GM19025 (cell line): Measurements from ENCODE around the gene MRPL55.
"Not testable (repeated sequence)": the region's sequence is repeated elsewhere in the genome, so short reads cannot be mapped to it uniquely, and the experiment has no call there.

Experiments used
- ATAC-seq: cut with Tn5 transposase; IDR thresholded peaks from one replicate; pipeline ENCODE4 v1.9.1; 2021; ENCODE audit warnings: mild to moderate bottlenecking, low read depth, moderate library complexity; ENCODE audit not compliant: unreplicated experiment

MRPL55 gene

DNA sequence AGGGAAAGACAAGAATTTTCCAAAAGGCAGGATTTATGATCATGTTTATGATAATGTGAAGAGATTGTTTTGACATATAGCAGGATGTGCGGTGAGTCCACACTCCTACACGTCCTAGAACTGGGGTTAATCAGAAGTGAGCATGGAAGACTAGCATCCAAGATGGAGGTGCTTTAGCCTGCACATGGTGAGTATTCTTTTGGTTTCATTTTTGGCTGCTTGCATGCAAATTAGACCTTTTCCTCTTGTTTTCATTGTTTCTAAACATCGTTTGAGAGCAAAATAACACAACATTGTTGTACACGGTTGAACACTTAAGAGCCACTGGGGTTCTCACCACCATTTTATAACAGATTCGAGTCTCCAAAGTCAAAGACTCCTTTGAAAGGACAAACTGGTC is 16.1 kb upstream of the MRPL55 start:
- no peak for ATAC-seq

DNA sequence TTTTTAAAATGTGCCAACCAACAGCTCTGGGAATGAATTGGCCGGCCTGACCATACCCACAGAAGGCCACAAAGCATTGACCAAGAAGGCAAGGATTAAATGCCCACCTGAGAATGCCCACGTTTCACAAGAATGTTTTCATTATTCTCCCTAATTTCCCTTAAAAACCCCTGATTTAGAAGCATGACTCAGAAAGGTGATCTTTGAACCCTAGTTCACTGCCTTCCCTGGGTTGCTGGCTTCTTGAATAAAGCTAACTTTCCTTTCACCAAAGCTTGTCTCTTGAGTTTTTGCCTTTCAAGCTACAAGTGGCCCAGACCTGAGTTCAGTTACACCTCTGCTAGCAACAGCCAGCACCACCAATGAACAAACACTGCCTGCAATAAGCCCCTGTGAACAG is 14.4 kb upstream of the MRPL55 start:
- no peak for ATAC-seq

DNA sequence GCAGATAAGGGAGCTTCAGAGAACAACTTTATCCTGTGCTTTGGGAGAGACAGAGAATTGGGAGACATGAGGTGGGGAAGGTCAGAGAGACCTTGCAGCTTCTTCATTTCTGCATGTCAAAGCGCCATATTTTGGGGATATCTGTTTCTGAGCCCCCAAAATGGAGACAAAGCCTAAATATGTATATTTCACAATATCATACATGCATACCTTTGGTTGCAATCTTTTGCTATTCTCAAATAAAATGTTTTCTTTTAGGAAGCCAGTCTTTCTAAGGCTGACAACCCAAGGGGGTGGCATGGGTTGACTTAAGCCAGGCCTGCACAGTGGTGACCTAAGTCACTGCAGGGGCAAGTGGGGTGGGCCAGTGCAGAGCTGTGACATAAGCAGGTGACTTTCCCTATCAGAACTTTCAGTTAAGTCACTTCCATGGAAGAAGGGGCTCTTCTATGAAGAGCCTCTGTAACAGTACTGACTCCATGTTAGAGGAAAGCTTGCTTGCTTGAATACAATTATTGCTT is 13.9 kb upstream of the MRPL55 start:
- ATAC-seq = no peak

DNA sequence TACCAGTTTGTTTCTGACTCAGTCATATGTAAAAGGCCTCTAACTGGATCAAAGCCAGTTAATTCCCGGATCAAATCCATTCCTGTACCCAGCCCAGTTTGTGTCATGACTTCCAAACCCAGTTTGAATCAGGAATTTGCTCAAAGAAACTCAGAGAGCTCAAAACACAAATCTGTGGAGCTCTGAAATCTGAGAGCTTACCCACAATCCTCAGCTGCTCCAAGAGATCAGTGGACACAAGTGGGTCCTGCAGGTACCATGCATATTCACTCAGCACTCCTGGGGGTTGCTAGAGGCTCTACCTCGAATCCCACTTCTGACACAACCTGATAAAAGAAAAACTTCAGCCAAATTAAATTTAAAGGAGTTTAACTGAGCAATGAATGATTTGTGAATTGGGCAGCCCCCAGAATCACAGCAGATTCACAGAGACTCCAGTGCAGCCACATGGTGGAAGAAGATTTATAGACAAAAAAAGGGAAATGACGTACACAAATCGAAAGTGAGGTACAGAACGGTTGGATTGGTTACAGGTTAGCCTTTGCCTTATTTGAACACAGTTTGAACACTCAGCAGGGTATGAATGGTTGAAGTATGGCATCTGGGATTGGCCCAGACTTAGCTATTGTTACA is 11.9 kb upstream of the MRPL55 start:
- no peak for ATAC-seq

DNA sequence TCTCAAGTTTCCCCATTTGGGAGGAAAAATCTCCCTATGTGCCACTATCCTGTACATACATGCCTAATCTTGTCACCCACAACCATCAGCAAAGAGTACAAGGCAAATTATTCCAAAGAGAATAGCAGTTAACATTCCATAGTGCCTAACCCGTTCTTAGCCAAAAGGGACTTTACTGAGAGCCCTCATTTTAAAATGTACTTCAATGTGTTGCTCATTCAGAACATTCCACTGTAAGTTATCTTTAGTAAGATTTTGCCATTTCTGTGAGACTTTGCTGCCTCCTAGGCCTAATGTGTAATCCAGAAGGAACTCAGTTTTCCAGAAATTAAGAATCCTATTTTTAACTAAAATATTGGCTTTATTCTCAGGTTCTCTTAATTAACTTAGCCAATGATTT is 11.3 kb upstream of the MRPL55 start:
- ATAC-seq = no peak

DNA sequence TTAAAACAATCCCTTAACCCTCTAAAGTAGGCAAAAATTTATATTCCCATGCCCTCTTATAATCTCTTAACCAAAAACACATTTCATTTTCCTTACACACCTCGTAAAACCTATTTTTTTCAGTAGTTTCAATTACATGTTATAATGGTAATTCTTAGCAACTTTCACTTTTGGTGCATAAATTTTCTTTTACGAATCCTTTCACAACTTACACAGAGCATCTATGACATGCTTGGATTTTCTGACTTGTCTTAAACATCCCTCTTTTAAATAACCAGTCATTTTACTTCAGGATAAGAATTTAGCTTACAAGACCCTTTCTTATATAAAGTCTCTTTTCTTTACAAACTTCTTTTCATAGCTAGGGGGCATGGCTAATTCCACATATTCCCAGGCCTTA is 8.9 kb upstream of the MRPL55 start:
- ATAC-seq = no peak

DNA sequence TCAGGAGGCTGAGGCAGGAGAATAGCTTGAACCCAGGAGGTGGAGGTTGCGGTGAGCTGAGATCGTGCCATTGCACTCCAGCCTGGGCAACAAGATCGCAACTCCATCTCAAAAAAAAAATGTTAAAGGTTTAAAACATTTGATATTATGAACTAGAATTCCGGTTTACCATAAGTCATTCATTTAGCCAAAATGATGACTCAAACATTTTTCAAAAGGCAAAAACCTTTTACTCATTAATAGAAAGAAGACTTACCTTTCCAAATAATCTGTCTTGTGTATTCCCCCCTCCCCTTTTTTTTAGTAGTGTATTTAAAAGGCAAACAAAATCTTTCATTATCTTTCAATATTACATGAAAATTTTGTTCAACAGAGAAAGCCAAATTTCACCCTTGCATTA is 8.2 kb upstream of the MRPL55 start:
- no peak for ATAC-seq

DNA sequence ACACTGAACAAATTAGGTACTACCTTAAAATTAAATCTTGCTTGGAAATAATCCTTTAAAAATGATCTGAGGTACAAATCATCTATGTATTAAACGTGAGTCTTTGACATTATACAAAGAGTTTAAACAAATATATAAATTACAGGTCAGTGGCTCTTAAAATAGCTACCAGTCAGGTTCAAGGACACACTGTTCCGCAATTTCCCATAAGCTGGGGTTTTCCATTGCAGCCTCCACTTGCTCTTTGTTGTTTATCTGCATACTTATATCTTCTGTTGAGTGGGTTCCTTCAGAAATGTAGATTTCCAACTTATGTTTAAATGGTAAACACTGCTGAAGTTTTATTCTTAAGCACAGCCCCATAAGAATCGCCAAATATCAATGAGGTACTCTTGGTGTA is 5.7 kb upstream of the MRPL55 start:
- no peak for ATAC-seq

DNA sequence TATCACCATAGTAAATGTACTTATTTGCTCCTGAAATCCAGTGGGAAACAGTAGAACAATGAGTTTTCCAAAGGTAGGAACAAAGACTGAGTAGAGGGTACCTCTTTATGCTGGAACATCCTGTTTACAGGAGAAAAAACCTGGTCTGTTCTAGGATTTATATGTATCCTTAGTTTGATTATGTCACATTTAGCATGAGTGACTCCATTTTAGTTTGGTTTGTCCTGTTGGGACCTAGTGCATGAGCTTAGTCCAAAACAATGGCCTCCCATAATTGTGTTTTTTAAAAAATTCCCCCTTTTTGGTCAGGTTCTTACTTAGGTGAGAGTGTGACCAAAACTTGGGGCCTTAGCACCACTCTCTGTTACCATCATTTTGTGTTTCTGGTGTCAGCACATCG is 3.5 kb upstream of the MRPL55 start:
- ATAC-seq = no peak

DNA sequence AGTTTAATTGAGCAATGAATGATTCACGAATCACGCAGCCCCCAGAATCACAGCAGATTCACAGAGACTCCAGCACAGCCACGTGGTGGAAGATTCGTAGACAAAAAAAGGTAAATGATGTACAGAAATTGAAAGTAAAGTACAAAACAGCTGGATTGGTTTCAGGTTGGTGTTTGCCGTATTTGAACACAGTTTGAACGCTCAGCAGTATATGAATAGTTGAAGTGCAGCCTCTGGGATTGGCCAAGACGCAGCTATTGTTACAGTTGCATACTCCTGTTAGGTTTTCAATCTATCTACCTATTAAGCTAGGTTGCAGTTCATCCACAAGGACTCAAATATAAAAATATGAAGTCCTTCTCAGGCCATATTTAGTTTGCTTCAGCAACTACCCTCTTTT is 3.1 kb upstream of the MRPL55 start:
- ATAC-seq = no peak

DNA sequence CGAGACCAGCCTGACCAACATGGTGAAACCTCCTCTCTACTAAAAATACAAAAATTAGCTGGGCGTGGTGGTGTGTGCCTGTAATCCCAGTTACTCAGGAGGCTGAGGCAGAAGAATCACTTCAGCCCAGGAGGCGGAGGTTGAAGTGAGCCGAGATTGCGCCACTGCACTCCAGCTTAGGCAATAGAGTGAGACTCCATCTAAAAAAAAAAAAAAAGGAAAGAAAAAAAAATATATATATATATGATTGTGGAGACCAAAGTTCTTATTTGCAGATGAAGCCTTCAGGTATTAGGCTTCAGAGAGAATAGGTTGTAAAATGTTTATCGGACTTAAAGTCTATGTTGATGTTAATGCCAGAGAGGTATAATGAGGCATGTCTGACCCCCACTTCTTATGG is 2.2 kb upstream of the MRPL55 start:
- ATAC-seq = not testable (repeated sequence)

DNA sequence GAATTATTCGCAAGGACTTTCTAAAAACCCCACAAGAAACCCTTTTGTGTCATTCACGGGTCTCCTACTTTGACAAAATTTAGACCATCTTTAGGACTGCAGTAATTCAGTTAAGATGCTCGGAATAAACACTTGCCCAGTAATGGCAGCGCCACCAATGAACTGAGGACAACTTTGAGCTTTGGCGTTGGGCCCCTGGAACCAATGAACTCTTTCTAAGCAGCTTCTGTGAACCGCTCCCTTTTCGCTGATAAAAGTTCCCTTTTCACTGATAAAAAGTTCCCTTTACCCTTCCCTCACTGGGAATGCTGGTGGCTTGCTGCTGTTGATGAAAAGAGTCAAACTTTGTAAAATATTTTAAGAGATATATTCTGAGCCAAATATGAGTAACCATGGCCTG is 1.5 kb upstream of the MRPL55 start:
- ATAC-seq = no peak

DNA sequence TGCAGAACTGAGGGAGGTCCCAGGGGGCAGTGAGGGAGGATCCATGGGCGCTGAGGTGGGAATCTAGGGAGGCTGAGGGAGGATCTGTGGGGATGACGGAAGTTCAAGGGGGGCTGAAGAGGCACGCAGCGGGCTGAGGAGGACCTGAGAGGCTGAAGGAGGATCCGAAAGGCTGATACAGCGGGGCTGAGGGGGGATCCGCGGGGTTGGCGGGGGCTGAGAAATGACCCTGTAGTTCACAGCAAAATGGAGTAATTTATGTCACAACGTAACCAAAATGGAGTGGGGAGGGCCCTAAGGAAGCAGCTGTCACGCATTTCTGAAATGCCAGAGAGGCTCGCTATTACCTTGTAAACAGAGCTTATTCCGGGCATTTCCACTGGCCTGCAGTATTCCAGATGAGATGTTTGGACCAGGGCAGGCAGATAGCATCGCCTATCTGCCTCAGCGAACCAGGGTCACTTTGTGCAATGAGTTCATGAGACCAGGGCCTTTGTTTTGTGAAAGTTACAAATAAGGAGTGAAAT is 926 bp upstream of the MRPL55 start:
- no peak for ATAC-seq

DNA sequence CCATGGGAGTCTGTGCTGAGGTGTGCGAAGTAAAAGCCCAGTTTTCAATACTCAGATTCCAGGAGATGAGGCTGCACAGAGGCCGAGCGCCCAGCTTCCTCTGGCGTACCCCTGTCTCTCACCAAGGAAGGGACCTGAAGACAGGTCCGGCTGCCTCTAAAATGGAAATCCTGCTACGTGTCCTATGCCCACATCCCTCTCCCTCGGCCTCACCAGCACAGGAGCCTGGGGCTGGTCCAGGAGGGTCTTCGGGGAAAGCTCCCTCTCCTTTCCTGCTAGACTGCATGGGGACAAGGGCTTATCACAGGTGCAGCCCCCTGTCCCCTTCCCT is 392 bp downstream of the MRPL55 start:
- no peak for ATAC-seq

DNA sequence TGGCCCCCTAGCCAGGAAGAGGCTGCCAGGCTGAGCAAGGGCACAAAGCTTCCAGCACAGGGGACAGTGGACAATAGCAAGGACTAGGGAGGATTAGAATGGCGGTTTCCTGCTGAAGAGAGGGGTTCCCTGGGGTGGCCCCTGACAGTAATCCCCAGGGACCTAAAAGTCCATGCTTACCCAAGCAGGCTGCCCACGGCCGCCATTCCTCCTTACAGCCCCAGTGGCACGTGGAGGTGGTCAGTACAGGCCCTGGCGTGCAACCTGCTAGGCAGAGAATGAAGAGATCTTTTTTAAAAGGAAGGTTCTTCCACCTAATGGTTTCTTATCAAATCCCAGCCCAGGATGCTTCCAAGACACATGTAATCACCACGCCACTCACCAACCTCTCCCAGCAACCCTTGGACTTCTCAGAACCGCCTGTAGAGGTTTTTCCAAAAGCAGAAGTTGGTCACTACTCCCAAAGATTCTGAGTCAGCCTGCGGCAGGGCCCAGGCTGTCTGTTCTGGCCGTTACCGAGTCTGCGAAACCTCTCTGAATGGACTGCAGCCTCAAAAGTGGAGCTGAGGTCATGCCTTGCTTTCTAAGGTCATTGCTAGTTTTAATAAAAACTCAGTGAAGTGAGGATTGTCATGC is 926 bp downstream of the MRPL55 start:
- ATAC-seq = no peak

DNA sequence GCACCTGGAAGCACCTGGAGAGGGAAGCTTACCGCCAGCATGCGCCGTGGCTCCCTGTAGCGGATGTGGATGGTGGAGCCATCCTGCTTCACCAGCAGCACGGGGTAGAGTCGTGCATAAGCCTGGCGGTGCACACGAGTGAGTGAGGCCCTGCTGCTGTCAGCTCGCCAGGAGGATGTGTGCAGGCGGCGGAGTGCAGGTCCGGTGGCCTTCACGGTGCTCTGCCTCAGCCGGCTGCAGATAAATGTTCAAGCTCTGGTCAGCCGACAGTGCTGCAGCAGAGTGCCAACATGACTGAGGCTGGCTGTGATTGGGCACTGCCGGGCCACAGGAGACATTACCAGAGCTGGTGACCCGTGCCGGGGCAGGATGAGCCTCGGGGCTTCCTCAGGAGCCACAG is 1.5 kb downstream of the MRPL55 start:
- ATAC-seq = no peak

DNA sequence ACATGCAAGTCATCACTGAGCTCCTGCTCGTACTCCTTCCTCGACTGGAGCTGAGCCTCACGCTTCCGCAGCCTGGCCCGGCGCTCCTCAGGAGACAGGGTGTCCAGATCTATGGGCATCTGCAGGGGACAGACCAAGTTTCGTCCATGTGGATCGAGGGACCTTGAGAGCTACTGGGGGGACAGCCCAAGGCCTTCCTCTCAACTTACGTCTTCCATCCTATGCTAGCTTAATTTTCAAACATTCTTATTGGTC is 2.4 kb downstream of the MRPL55 start:
- no peak for ATAC-seq

DNA sequence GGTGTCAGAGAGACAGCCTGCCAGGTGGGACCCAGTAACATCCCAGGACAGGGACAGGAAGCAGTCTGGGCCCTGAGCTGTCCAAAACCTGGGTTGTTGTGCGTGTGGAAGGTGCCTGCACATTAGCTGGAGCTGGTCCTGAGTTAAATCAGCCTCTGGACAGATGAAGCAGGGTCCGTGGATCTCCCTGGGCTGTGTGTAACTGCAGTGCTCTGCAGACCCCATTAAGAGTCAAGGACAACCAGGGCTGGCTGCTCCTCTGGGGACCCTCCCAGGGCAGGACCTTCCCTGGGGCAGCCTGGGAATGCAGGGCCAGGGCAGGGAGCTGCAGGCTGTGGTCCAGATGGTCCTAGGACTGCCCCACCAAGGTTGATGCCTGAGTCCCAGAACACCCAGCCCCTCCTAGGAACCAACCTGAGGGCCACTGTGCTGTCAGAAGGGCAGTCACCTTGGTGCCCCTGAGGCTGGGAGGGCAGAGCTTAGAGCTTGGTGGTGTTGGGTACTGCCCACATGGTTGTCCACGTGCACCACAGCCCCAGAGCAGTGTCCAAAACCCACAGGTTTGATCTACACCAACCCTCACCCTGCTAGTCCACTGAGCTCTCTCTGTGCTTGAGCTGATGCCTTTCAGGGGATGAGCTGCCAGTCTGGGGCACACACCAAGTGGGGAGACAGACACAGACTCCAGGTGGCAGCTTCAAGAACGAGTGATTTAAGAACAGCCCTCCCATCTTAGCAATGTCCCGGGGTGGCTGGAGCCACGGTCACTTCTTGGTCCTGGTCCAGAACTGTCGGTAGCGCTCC is 2.9 kb downstream of the MRPL55 start:
- no peak for ATAC-seq

DNA sequence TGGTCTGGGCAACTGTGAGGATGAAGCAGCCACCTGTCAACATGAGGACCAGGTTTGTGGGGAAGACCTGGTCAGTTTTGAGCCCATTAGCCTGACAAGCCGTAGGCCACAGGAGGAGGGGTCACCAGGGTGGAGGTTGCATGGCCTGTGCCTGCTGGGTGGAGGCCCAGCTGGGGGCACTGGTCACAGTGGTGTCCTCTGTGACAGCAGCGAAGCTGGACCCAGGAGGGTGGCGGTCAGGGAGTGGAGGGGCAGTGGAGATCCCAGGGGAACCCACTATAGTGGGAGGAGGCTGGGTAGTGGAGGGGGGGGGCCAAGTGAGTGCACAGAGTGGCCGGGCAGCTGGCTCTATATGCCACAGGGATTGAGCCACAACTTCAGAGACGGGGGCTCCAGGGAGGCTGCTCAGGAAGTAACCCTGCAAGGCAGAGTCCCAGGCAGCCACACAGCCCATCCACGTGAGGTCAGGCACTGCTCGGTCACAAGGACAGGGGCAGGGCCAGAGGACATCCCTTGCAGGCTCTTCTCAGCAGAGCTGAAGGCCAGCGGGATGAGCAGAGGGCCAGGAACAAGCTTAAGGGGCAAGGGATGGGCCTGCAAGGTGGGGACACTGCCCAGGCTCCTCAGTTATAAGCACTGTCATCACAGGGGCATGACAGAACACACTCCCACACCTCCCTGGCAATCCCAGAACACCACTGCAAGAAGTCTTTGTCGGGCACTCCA is 3.7 kb downstream of the MRPL55 start:
- ATAC-seq = no peak

DNA sequence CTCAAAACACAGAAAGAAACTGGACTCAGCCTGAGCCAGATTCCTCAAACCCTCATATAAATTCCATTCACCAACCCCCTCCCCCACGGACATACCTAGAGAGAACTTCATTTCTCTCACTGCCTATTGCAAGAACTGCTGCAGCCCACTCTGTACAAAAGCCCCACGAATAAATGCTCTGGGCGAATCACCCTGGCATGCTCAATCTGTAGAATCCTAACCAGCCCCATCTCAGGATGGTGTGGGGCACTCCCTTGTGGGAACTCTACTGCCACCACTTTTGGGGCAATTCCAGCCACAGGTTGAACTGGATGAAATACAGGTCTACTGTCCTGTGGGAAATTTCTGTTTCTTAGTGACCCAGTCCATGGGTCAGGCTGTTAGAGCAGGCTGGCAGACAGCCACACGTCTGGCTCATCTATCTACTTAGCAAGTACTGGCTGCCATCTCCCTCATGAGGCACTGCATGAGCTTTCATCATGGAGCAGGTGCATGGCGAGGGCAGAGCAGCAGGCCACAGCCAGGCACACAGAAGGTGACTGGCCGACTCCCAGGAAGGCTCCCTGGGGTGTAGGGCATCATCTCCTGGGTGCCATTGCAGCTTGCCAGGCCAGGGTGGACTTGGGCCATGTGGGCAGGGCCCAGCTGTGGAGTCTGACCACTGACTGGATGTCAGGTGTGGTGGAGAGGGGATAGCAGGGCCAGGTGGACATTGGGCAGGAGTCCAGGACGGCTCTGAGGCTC is 4.4 kb downstream of the MRPL55 start:
- ATAC-seq = no peak
